CD1c-positive myeloid dendritic cell (primary cell): ENCODE data around the gene ENHO.
A peak's percentile ranks its signal among the peaks of the same experiment; 100 is the strongest.

Source experiments
- DNase-seq: peaks from one replicate; pipeline ENCODE4 v3.0.0-alpha.2; 2016; ENCODE audit errors: extremely low spot score

ENHO gene

DNA sequence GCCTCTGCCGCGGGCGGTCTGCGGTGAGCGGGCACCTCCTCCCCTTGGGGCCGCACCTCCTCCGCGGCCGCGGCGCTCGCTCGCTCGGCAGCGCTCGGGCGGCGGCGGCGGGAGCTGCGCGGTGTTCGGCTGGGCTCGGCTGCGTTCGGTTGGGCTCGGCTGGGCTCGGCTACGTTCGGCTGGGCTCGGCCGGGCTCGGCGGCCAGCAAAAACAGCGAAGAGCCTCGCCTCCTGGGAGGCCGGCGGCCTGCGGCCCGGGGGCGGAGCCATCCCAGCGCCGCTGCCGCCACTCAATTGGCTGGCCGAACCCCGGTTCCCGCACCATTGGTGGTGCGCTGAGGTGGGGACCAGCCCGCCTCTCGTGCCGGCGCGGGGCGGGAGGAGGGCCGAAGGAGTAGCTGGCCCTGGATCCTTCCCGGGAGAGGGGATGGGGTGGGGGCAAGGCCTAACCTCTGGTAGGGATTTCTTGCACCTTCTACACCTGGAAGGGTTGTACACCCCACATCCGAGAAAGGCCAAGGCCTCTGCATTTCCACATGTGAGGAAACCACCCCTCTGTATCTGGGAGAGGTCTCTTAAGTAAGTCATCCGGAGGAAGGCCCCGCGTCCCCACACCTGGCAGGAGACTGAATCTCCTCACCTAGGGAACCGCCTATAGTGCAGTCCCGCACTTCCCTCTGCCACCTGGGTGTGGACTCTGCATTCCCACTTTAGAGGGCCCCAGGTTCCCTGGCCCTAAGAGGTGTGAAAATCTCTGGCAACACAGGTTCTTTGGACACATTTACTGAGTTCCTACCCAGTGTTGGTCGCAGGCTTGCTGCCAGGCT, at the start of gene ENHO:
Gene ENHO (minus strand): TSS at position 20 of the 827 bp plus-strand sequence. CDS start 1,295 bp downstream, outside the sequence.
- peak; percentile 93 for DNase-seq

- DNase-seq = no peak
These were observed 49.3 kb upstream of the ENHO start for GRCh38 chr9:34572092-34572491.

DNA sequence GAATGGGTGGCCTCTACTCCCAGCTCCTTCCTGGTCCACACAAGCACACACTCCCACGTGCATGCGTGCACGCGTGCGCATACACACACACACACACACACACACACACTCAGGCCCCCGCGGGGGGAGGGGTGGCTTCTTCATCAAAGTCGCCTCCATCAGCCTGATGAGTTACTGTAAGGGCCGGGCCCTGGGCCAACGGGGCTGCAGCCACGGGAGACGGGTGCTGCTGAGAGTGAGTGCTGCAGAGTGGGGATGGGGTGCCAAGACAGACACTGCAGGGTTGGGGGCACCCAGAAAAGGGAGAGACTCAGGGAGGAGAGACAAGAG, 48.7 kb upstream of the ENHO start:
- DNase-seq = no peak

- no peak for DNase-seq
These were observed 48.2 kb upstream of the ENHO start for GRCh38 chr9:34570809-34571480.

DNA sequence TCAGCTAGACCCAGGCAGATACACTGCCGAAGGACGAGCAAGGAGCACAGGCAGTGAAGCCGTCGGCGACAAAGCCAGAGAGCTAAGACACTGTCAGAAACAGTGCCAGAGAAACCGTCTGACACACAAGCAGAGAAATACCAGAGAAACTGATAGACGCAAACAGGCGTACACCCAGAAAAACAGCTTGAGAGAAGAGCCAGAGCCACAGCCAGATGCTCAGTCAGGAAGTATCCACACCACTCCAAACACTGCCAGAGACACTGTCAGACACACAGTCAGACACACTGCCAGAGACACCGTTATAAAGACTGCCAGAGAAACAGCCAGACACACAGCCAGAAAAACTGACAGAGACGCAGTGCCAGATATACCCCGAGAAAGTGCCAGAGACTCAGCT, 47.6 kb upstream of the ENHO start:
- DNase-seq = no peak

- no peak for DNase-seq
These were observed 46.0 kb upstream of the ENHO start for GRCh38 chr9:34568774-34569173.

- DNase-seq = no peak
These were observed 45.3 kb upstream of the ENHO start for GRCh38 chr9:34568133-34568532.

DNA sequence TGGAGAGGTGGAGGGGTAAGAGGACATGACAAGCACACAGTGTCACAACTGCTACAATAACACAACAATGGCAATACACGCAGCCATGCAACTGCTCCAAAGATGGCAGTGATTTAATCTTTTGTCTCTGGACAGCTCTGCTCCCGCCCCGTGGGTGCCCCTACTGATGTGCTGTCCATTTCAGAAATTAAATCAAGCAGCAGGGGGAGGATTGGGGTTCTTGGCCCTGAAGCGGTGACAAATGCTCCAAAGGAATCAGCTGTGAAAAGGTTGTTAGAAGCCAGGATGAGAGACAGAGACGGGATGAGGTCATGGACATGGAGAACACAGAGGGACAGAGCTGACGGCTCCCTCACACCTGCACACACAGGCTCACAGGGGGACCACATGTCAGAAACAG, 44.2 kb upstream of the ENHO start:
- DNase-seq = no peak

DNA sequence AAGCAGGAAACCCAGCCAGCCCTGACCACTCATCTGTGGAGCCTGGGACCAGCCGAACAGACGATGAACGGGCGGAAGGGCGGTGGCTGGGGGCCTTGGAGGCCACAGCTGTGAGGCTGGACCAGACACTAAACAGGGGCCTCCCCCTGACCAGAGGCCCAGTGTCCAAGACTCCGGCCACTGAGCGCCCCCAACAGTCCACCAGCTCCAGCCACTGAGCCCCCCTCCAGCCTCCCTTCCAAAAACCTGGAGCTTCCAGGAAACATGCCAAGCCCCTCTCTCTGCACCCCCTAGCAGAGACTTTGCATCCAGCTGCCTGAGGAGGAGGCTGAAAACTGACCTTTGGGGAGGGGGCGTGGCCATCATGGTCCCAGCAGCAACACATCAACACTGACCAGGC, 43.5 kb upstream of the ENHO start:
- DNase-seq = no peak

DNA sequence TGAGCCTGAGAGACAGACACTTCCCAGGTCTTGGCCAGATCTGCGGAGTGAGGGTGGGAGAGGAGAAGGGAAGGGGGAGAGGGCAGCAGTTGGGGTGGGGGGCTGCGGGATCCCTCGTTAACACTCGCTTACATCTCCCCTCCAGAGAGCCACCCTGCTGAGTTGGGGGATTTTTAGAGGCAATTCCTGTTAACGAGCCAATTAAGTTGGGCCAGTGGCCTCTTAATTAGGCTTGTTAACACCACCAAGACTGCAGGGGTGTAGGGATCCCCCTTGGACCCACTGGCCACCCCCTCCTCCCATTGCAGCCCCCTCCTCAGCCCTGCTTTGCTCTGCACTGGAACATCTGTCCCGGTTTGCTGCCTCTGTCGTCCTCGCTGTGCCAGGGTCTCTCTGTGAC, 43.1 kb upstream of the ENHO start:
- no peak for DNase-seq

DNA sequence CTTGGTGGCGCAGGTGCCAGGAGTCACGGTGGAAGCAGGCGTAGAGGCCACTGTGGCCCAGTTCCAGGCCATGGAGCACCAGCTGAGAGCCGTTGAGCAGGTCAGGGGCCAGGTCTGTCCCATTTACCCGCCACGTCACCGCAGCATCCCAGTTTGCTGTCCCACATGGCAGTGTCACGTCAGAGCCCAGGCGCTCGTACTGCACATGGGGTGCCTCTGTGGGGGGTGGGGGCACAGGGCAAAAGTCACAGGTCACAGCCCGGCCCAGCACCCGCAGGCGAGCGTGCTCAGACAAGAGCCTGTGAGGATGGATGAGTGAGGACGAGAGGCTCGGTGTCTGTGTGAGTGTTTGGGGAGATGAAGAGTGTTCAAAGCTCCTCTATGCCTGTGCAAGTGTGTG, 41.8 kb upstream of the ENHO start:
- no peak for DNase-seq

DNA sequence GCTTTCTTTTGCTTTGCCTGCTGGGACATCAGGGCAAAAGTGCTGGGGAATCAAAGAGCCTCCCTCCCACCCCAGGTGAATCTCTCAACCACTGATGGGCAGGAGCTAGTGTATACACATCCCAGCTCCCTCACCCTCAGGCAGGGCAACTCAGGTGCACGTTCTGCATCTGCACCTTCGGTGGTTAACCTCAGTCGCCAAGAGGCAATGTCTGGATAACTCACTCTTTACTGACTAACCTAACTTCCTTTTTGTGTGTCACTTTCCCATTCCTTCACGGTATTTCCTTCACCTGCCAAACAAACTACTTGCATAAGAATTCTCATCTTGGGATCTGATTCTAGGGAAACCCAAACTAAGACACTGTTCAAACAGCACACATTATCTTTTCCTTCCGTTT, 40.5 kb upstream of the ENHO start:
- no peak for DNase-seq

DNA sequence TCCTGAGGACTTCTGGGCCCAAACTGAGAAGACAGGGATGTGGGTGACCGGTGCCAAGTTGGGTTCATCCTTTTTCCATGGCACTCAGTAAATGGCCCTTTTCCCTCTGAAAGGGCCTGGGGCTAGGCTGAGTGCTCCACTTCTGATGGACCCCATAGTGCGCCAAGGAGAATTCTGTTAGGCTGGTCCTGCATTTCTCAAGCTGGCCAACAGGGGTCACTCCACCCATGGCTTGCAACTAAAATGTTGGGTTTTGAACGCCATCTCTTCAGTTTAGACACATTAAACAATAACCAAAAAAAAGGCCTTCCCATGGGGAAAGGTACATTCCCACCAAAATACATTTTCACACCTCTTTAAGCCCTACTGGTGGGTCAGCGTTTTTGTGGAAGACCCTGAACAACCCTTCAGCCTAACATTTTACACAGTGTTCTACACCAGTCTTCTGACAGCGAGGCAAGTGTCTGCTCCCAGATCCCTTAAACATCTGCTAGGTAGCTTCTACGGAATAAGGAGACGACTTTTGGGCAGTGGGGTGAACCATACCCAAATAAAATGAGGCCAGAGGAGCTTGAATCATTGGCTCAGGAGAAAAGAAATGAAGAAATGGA, 39.5 kb upstream of the ENHO start:
- DNase-seq = peak; percentile 34

- DNase-seq = no peak
These were observed 37.9 kb upstream of the ENHO start for GRCh38 chr9:34560599-34561214.

GRCh38 chr9:34559624-34560455, 37.0 kb upstream of the ENHO start:
- DNase-seq = peak; percentile 59

- no peak for DNase-seq
These were observed 36.3 kb upstream of the ENHO start for GRCh38 chr9:34558919-34559623.

DNA sequence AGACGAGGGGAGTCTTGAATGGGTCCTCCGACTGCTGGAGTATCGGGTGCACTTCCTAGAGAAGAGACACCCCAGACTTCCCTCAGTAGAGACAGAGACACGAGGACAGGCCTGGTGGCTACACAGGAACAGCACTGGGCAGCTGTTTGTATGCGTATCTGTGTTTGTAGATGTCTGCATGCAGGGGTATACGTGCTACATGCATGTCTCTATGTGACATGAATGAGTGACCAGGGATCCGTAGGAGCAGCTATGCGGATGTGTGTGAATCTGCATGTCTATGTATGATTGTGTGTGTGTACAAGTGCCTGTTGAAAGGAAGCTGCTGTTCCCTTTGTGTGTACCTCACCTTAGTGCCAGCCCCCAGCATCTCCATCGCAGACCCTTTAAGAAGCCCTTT, 35.6 kb upstream of the ENHO start:
- no peak for DNase-seq

- DNase-seq = no peak
These were observed 34.9 kb upstream of the ENHO start for GRCh38 chr9:34557426-34558321.

DNA sequence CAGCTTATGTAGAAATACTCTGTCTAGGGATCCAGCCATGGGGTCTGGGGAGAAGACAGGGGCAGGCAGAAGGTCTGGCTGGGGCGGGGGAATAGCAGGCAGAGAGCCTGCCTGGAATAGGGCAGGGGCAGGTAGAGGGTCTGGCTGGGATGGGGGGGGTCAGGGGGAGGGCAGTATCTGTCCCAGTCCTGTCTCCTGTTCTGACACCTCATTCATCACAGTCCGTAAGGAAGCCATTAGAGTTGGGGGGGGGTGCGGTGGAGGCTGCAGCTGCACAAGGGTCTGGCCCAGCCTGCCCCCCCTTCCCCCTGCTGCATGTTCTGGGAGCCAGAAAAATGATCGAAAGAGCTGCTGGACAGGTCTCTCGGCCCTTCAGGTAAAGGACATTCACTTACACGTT, 34.2 kb upstream of the ENHO start:
- DNase-seq = no peak

DNA sequence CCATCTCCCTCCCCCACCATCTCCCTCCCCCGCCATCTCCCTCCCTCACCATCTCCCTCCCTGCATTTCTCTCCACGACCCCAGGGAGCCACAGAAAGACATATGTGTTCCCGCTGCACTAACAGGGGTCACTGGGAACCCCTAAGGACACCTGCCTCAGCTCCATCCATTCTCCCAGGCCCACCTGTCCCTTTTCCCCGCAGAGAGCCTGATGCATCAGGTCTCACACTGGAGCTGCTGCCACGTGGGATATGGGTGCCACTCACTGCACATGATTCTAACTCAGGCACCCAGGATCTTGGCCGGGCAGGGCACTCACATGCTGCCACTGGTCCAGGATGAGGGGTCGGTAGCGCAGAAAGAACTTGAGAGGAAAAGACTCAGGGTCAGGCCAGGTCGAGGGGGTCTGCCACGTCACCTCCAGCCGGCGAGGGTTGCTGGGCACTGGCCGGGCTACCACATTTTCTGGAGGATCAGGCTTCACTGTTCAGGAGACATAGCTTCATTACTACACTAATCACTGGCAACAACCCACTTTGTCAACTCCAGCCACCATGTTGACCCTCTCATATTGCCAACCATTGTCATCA, 33.2 kb upstream of the ENHO start:
- no peak for DNase-seq
